GM18511 (cell line): Measurements from ENCODE around the gene VPS41.

ENCODE experiments used
- ATAC-seq: cut with Tn5 transposase; IDR thresholded peaks from one replicate; pipeline ENCODE4 v1.9.1; 2021; ENCODE audit warnings: mild to moderate bottlenecking, moderate library complexity; ENCODE audit not compliant: unreplicated experiment

Gene VPS41

DNA sequence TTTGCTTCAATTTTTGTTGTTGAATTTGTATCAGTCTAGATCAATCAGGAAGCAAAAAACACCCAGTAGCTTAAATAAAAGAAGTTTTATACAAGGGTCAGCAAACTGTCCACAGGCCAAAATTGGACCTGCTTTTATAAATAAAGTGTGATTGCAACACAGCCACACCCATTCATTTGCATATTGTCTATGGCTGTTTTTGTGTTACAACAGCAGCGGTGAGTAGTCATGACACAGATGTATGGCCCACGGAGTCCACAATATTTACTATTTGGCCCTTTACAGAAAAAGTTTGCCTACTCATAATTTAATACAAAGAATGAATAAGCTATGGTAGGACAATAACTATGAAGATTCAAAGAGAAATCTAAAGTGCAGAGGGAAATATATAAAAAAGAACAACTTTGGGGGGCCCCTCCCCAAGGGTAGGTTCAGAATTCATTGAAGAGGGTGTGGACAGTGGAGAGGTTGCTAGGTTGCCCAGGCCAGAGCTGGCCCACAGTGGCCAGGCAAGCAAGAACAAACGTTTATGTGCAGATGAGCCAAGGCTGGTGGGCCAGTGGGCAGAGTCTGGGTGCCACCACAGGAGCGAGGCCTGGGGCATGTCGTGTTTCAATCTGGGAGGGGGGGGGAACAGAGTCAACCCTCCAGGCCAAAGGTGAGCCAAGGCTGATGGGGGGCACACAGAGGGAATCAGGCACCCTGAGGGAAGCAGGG, 230.9 kb downstream of the VPS41 start:
- ATAC-seq: no peak

- no peak for ATAC-seq
Measured at GRCh38 chr7:38675494-38676106, 233.4 kb downstream of the VPS41 start.

- no peak for ATAC-seq
Measured at GRCh38 chr7:38674513-38674912, 234.5 kb downstream of the VPS41 start.

- ATAC-seq: no peak
Measured at GRCh38 chr7:38673795-38674194, 235.2 kb downstream of the VPS41 start.
